Esophagus muscularis mucosa (tissue), 4 donors: ENCODE results near the gene KHSRP.

ENCODE experiments used
- CTCF ChIP-seq, 3 experiments: fragments of 200-600 bp in 2 of 3; fragments of 450-650 bp in 1 of 3; sonication (generic) in 2 of 3; IDR thresholded peaks; one replicate each; pipeline ENCODE4 v1.5.1; 2017 to 2019; ENCODE audit warnings: antibody characterized with exemption in 3 of 3, mild to moderate bottlenecking in 2 of 3, moderate library complexity in 1 of 3
- EP300 ChIP-seq: sonication (generic); formaldehyde crosslinking; IDR thresholded peaks from one replicate; pipeline ENCODE4 v1.6.1; 2017; ENCODE audit warnings: antibody characterized with exemption
- POLR2A ChIP-seq: fragments of 450-650 bp; IDR thresholded peaks from one replicate; pipeline ENCODE4 v1.6.1; 2017; ENCODE audit warnings: antibody characterized with exemption, moderate library complexity, mild to moderate bottlenecking, low read depth

DNA sequence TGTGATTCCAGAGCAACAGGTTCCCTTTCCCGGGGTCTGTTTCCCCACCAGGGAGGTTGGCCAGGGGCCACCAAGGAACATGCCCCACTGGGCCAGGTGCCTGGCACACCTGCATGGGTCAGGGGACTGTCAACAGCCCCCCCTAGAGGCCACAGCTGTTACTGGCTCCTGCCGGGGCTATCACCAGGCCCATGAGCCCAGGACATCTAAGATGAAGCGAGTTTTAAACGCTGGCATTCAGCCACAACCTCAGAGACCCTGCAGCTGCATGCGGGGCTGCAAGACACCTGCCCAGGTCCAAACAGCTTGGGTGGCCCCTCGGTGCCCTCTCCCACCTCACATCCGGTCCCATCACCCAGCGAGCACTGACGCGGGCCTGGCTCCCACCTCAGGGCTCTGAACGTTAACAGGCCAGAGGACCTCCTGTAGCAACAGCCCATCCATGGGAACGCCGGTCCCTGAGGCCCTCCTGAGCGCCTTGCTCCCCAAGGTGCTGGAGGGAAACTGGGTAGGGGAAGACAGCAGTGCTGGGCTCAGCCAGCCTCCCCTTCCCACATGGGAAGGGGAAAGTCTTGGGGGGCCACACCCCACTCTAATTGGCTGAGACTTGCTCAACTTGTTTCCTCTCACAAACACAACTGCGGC lies 12.0 kb downstream of the KHSRP start:
- TF ChIP-seq POLR2A (no peak), CTCF (IDR thresholded peaks at IDR 0.05) (peak; percentile 30 to 65 (median 38)), EP300 (no peak)
